MM.1S (cell line): ENCODE data around the gene ZNF710.

Experiments
- EZH2phosphoT487 ChIP-seq: fragments of 300-600 bp; sonication (generic); IDR thresholded peaks from 2 replicates; pipeline ENCODE4 v1.6.1; 2018; ENCODE audit warnings: antibody characterized with exemption, low read length
- TF ChIP-seq, protein P1 (sequence below): fragments of 300-600 bp; sonication (generic); IDR thresholded peaks from 2 replicates; pipeline ENCODE4 v1.5.1; 2016; ENCODE audit warnings: antibody characterized with exemption, low read length, mixed read lengths

- TF ChIP-seq, protein P1, sequence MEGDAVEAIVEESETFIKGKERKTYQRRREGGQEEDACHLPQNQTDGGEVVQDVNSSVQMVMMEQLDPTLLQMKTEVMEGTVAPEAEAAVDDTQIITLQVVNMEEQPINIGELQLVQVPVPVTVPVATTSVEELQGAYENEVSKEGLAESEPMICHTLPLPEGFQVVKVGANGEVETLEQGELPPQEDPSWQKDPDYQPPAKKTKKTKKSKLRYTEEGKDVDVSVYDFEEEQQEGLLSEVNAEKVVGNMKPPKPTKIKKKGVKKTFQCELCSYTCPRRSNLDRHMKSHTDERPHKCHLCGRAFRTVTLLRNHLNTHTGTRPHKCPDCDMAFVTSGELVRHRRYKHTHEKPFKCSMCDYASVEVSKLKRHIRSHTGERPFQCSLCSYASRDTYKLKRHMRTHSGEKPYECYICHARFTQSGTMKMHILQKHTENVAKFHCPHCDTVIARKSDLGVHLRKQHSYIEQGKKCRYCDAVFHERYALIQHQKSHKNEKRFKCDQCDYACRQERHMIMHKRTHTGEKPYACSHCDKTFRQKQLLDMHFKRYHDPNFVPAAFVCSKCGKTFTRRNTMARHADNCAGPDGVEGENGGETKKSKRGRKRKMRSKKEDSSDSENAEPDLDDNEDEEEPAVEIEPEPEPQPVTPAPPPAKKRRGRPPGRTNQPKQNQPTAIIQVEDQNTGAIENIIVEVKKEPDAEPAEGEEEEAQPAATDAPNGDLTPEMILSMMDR = no peak
- TF ChIP-seq EZH2phosphoT487 = no peak
These were observed 39.5 kb downstream of the ZNF710 start for GRCh38 chr15:90040618-90041017.
